HepG2 (cell line): ENCODE results near the gene LIN28A. TPM values are rescaled to one million over a fixed set of nuclear protein-coding genes. Genes with fewer than 3 reads are reported as not detected.

Experiments
- ATAC-seq: fragments of 200-7000 bp; cut with Tn5 transposase; 3 replicates; pipeline ENCODE4 v1.9.1; 2020; ENCODE audit warnings: mild to moderate bottlenecking, moderate library complexity
- BruUV-seq: library from RNA; stranded (reverse); fragments of 400-500 nt; replicated peaks from 2 replicates; lab custom pipeline; 2021; lab: Mats Ljungman, UMichigan
- CTCF ChIA-PET: fragments of 300-600 bp; formaldehyde crosslinking; extraction: SDS; loops from one replicate; lab custom pipeline; 2021; ENCODE audit warnings: low total read pairs, inconsistent platforms, low intra/inter-chr PET ratio; lab: Yijun Ruan, JAX
- POLR2A ChIA-PET: fragments of 350-600 bp; sonication (Branson Sonifier 250); formaldehyde crosslinking; loops from one replicate; lab custom pipeline; 2020; ENCODE audit warnings: antibody characterized with exemption, inconsistent platforms; lab: Yijun Ruan, JAX
- DNase-seq: peaks from one replicate; pipeline ENCODE4 v3.0.0-alpha.2; 2015; ENCODE audit warnings: low spot score
- FAIRE-seq: peaks from 3 replicates; lab custom pipeline; 2011; peaks lifted over from hg19 to GRCh38; lab: Jason Lieb, UNC
- H2AFZ ChIP-seq: one replicate; pipeline ENCODE4 v1.6.1; 2011; ENCODE audit warnings: low read length, inconsistent platforms
- H3K27ac ChIP-seq: fragments of 300-600 bp; 3 replicates; pipeline ENCODE4 v1.8.0; 2011; ENCODE audit warnings: mixed run types, mild to moderate bottlenecking, mixed read lengths, low read length, inconsistent platforms; ENCODE audit not compliant: insufficient read depth; ENCODE audit errors: extremely low read length
- H3K27me3 ChIP-seq, 2 experiments: fragments of 200-600 bp in 1 of 2; 2 replicates in 1 of 2; 3 replicates in 1 of 2; pipeline versions ENCODE4 v1.6.0 to v1.8.0; 2011; ENCODE audit warnings: low read length in 2 of 2, mild to moderate bottlenecking in 2 of 2, moderate library complexity in 2 of 2, inconsistent platforms in 1 of 2; ENCODE audit not compliant: insufficient read depth in 2 of 2, control insufficient read depth in 1 of 2
- H3K36me3 ChIP-seq, 2 experiments: fragments of 200-600 bp in 1 of 2; replicated peaks in 1 of 2; 2 replicates in 1 of 2; 3 replicates in 1 of 2; pipeline versions ENCODE4 v1.5.1 to v1.8.0; 2011; ENCODE audit warnings: low read length in 2 of 2, inconsistent platforms in 1 of 2; ENCODE audit not compliant: insufficient read depth in 2 of 2, control insufficient read depth in 1 of 2
- H3K4me1 ChIP-seq: 2 replicates; pipeline ENCODE4 v1.5.1; 2012; ENCODE audit warnings: low read length, inconsistent platforms; ENCODE audit not compliant: insufficient read depth
- H3K4me2 ChIP-seq: 2 replicates; pipeline ENCODE4 v1.6.0; 2011; ENCODE audit warnings: low read depth, low read length, inconsistent platforms
- H3K4me3 ChIP-seq, 3 experiments: fragments of 200-600 bp in 1 of 3; sonication (generic), shearing (Covaris generic) in 1 of 3; replicated peaks in 1 of 3; 2 replicates each; pipeline ENCODE4 v1.5.1; 2011 to 2016; ENCODE audit warnings: low read length in 3 of 3, inconsistent platforms in 2 of 3, low read depth in 2 of 3, mild to moderate bottlenecking in 2 of 3, control low read depth in 1 of 3, mixed read lengths in 1 of 3; ENCODE audit not compliant: insufficient read depth in 1 of 3
- H3K79me2 ChIP-seq: one replicate; pipeline ENCODE4 v1.6.1; 2011; ENCODE audit warnings: low read length, inconsistent platforms; ENCODE audit not compliant: insufficient read depth
- H3K9ac ChIP-seq: 2 replicates; pipeline ENCODE4 v1.6.0; 2011; ENCODE audit warnings: mild to moderate bottlenecking, low read depth, low read length, inconsistent platforms; ENCODE audit not compliant: insufficient read depth
- H3K9me3 ChIP-seq: 2 replicates; pipeline ENCODE4 v1.5.1; 2012; ENCODE audit warnings: mild to moderate bottlenecking, low read length
- H4K20me1 ChIP-seq: 2 replicates; pipeline ENCODE4 v1.6.0; 2011; ENCODE audit warnings: inconsistent platforms, mild to moderate bottlenecking, low read length, moderate library complexity; ENCODE audit not compliant: insufficient read depth
- KLF13 ChIP-seq: sonication (generic); formaldehyde crosslinking; IDR thresholded peaks from 2 replicates; pipeline ENCODE4 v1.4.0; 2020; ENCODE audit warnings: mild to moderate bottlenecking, missing genetic modification reagents
- MBNL3 ChIP-seq: fragments of 250-450 bp; sonication (Bioruptor Pico); conservative IDR thresholded peaks from 2 replicates; pipeline ENCODE4 v1.8.0; 2022; ENCODE audit warnings: mild to moderate bottlenecking, inconsistent platforms
- MNT ChIP-seq: fragments of 450-650 bp; IDR thresholded peaks from 2 replicates; pipeline ENCODE4 v1.6.1; 2016
- NCOA2 ChIP-seq: sonication (generic); formaldehyde crosslinking; IDR thresholded peaks from 2 replicates; pipeline ENCODE4 v1.8.0; 2022; ENCODE audit warnings: inconsistent platforms
- NCOA5 ChIP-seq: sonication (generic); formaldehyde crosslinking; IDR thresholded peaks from 2 replicates; pipeline ENCODE4 v1.4.0; 2020; ENCODE audit warnings: missing genetic modification reagents
- ONECUT2 ChIP-seq: sonication (generic); formaldehyde crosslinking; IDR thresholded peaks from 2 replicates; pipeline ENCODE4 v1.4.0; 2020; ENCODE audit warnings: missing genetic modification reagents
- SKI ChIP-seq: fragments of 450-650 bp; IDR thresholded peaks from one replicate; pipeline ENCODE4 v1.6.1; 2018; ENCODE audit warnings: mild to moderate bottlenecking; ENCODE audit not compliant: partially characterized antibody
- STAT6 ChIP-seq: sonication (generic); formaldehyde crosslinking; IDR thresholded peaks from 2 replicates; pipeline ENCODE4 v1.4.0; 2020; ENCODE audit warnings: missing genetic modification reagents, mild to moderate bottlenecking, borderline replicate concordance
- ZBTB37 ChIP-seq: sonication (generic); formaldehyde crosslinking; IDR thresholded peaks from 2 replicates; pipeline ENCODE4 v1.4.0; 2020; ENCODE audit warnings: mild to moderate bottlenecking, missing genetic modification reagents
- ZBTB7B ChIP-seq: sonication (generic); formaldehyde crosslinking; IDR thresholded peaks from 2 replicates; pipeline ENCODE4 v1.4.0; 2020; ENCODE audit warnings: missing genetic modification reagents
- ZNF124 ChIP-seq: sonication (generic); formaldehyde crosslinking; IDR thresholded peaks from 2 replicates; pipeline ENCODE4 v1.4.0; 2020; ENCODE audit warnings: missing genetic modification reagents
- ZNF205 ChIP-seq: IDR thresholded peaks from 2 replicates; pipeline ENCODE4 v1.6.1; 2018; ENCODE audit warnings: missing biosample characterization, missing genetic modification reagents
- WGBS: methylation state at CpG from one replicate; pipeline ENCODE4 v1.1.6; 2017; ENCODE audit warnings: low lambda C conversion rate; 5-methylcytosine and 5-hydroxymethylcytosine counted together
- in situ Hi-C: cut with HindIII; loops from 2 replicates; pipeline ENCODE4 v1.10.0; 2017; ENCODE audit warnings: low pct_unique_long_range_greater_than_20kb; ENCODE audit not compliant: extremely low pct_ligation_motif_present
- intact Hi-C: fragments of 100-400 bp; cut with micrococcal nuclease; formaldehyde crosslinking; loops from one replicate; pipeline ENCODE4 v1.10.0; 2022; ENCODE audit not compliant: unreplicated experiment
- polyA plus RNA-seq, 8 experiments: library from polyadenylated mRNA; depleted of rRNA in 3 of 8; stranded (reverse) in 7 of 8; unstranded in 1 of 8; fragments of >200 nt; fragmentation: Illumina TruSeq in 4 of 8; extraction: Trizol in 4 of 8; gene quantifications; 2 replicates each; pipeline versions ENCODE4 v1.2.1 to v1.2.3, GENCODE V29; 2011 to 2016; ENCODE audit warnings: low read depth in 4 of 8, missing spikeins in 1 of 8, mixed read lengths in 1 of 8; ENCODE audit not compliant: insufficient read depth in 1 of 8
- total RNA-seq, 5 experiments: library from RNA; depleted of rRNA; stranded (reverse); fragments of >200 nt; fragmentation: Illumina TruSeq; extraction: Trizol; gene quantifications; 2 replicates each; pipeline ENCODE4 v1.2.3, GENCODE V29; 2016; ENCODE audit warnings: low read depth in 1 of 5

Gene LIN28A
- total and polyA plus RNA-seq, 2 of the 13 experiments (the other 11 are each of a cell fraction or from before 2014, with no cell fraction given) = not detected

- no peak for TF ChIP-seq KLF13
- TF ChIP-seq NCOA2 (CRISPR knock-in tag) = no peak
- TF ChIP-seq MBNL3 (CRISPR knock-in tag) = no peak
- no peak for TF ChIP-seq NCOA5 (CRISPR knock-in tag)
- no peak for TF ChIP-seq ZBTB37
- no peak for TF ChIP-seq ONECUT2 (CRISPR knock-in tag)
- no peak for TF ChIP-seq ZNF124 (CRISPR knock-in tag)
- TF ChIP-seq STAT6 (CRISPR knock-in tag) = no peak
- TF ChIP-seq SKI = no peak
These were observed 34.6 kb upstream of the LIN28A start (continued) for GRCh38 chr1:26376050-26376449.

DNA sequence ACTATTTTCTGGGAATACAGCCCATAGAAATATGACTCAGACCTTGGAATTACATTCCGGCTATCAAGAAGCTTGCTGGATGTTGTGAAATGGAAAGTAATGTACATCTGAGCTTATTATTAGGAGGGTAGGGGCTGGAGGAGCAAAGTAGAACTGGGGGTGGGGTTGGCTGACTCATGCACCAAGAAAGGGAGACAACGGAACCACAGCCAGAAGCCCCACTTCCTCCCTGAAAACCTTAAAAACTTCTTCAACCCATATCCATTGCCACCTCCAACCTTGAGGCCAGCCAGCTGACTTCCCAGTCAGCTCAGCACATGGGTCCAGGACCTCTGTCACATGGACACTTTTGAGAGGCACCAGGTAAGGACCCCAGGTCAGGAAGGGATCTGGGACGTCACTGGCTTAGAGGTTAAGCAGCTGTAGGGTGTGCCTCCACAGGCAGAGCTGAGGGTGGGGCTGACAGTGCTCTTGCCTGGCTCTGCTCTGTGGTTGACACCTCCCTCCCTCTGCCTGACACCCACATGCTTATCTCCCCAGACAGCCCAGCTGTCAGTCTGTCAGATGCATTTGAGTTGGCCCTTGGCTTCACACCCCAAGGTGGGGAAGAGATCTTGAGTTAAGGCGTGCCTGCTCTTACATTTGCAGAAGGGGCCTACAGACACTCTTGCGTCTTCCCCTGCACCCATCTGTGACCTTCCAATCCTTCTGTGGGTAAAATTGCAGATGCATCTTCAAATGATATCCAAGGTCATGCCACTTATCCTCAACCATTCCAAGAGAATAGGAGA lies 32.3 kb upstream of the LIN28A start:
- FAIRE-seq = no peak
- H3K9me3 ChIP-seq = no peaks in the 10 kb centered on the region
- no peak overlapping the region for H3K27ac ChIP-seq
- H3K36me3 ChIP-seq = no peaks in the 10 kb centered on the region
- H3K9ac ChIP-seq = no peak overlapping the region
- ChIA-PET CTCF (no interaction called here), POLR2A (no interaction called here)
- TF ChIP-seq ZNF205 (CRISPR knock-in tag) (no peak), ZBTB7B (CRISPR knock-in tag) (no peak), MNT (peak; percentile 56)
- intact Hi-C loops (no loop called here), in situ Hi-C loops (no loop called here)
- H2AFZ ChIP-seq = no peak overlapping the region
- H3K4me2 ChIP-seq = no peak overlapping the region
- 29% methylated on average over 3 of the region's 5 CpGs for WGBS
- no peaks in the 10 kb centered on the region for H3K79me2 ChIP-seq
- no peak overlapping the region for H3K4me3 ChIP-seq
- H3K4me1 ChIP-seq = no peaks in the 10 kb centered on the region
- BruUV-seq = no TSS peak
- no peak for DNase-seq
- ATAC-seq = no peak
- no peaks in the 10 kb centered on the region for H3K27me3 ChIP-seq
- no peaks in the 10 kb centered on the region for H4K20me1 ChIP-seq
